HG02588 (cell line): Measurements from ENCODE around the gene GAL.

ENCODE experiments used
- ATAC-seq: cut with Tn5 transposase; IDR thresholded peaks from one replicate; pipeline ENCODE4 v1.9.1; 2021; ENCODE audit warnings: mild to moderate bottlenecking, moderate library complexity; ENCODE audit not compliant: unreplicated experiment

GAL gene

DNA sequence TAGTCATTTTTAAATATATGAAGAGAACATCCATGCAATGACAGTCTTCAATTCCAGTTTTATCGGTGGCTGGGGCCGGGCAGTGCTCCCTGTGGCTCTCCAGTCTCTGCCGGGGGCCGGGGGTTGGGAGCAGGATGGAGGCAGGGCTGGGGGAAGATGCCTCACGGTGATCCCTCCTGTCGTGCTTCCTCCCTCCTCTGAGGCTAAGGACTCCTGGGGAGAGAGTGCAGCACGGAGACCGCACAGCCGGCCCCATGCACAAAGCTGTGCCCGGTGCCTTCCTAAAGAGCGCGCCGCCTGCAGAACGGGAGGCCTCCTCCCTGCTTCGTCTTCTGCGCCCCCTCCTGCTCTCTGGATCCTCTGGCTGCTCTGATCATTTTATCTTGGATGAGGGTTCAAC lies 20.5 kb downstream of the GAL start:
- ATAC-seq, result no peak

GRCh38 chr11:68707527-68707926 lies 23.2 kb downstream of the GAL start:
- ATAC-seq, result no peak

DNA sequence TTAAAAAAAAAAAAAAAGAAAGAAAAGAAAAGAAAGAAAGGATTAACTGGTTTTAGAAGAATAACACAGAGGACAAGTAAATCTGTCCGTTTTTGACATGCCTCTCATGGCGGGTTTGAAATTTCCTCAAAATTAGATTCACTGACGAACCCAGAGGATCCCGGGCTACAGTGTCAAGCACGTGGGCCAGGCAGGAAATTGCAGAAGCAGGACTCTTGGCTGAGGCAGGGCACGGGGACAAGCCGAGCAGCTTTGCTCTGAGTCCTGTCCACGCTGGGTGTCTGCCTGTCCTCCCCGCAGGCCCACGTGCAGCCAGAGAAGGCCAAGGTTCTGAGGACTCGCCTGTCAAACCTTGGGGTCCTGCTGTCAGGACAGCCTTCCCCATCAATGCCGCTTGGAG lies 24.7 kb downstream of the GAL start:
- no peak for ATAC-seq

DNA sequence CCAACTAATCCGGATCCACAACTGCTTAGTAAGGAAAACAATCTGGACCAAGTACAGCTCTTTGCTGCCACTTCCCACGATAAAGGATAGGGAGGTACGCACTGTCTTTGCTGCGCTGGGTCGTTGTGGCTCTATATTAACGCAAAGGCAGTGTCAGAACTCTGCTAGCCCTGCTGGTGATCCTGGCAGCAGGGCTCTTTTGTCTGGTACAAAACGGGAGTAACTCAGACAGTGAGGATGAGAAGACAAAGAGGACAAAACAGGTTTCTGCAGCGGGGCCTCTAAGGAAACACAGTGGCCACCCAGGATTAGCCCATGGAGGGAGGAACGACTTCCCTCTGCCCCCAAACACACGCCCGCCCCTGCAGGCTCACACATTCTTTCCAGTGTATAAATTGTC lies 26.1 kb downstream of the GAL start:
- no peak for ATAC-seq

DNA sequence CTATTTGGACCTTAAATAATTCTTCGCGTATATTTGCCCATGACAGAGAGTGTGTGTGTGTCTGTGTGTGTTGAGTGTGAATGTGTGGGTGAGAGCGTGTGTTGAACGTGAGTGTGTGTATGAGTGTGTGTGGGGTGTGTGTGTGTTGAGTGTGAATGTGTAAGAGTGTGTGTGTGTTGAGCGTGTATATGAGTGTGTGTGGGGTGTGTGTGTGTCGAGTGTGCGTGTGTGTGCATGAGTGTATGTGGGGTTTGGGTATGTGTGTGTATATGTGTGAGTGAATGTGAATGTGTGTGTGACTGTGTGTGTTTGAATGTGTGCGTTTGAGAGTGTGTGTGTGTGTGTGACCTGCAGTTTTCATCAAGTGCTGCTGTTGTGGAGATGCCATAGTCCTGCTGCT lies 26.8 kb downstream of the GAL start:
- no peak for ATAC-seq

- ATAC-seq, result no peak
Measured at GRCh38 chr11:68714060-68714856, 29.9 kb downstream of the GAL start.

GRCh38 chr11:68715456-68716122 lies 31.2 kb downstream of the GAL start:
- no peak for ATAC-seq

DNA sequence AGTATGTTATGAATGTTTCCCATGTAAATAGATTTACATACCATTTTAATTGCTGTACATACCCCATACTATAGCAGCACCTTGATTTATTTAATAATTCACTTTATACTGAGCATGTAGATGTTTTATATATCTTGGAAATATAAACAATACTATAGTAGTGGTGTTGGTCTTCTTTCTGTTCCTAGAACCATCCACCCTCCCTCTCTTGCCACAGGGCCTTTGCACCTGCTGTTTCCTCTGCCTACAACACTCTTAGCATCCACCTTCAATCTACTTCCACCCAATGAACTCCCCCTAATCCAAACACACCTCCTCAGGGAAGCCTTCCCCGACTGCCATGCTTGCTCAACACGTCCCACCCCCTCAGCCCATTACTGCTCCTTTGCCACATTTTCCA lies 36.7 kb downstream of the GAL start:
- ATAC-seq, result no peak

GRCh38 chr11:68722143-68722542 lies 37.8 kb downstream of the GAL start:
- ATAC-seq, result no peak

- ATAC-seq, result no peak
Measured at GRCh38 chr11:68724293-68724692, 39.9 kb downstream of the GAL start.

GRCh38 chr11:68727783-68728182 lies 43.4 kb downstream of the GAL start:
- ATAC-seq, result no peak

- ATAC-seq, result no peak
Measured at GRCh38 chr11:68734111-68734510, 49.8 kb downstream of the GAL start.

DNA sequence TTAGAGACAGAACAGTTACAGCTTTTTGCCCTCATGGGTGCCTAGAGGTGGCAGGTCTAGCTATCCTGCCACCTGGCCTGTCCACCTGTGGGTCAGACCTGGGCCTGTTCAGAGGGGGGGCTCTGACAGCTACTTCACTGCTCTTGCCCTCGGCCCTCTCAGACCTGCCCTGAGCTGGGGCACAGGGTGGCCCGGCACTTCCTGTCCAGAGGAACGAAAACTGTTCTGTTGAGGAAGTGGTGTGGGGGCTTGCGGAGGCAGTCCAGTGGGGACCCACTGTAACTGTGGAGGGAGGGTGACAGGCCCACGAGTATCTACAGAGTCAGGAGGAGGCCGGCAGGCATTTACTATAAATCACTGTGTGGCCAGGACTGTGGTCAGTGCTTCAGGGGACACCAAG lies 50.8 kb downstream of the GAL start:
- ATAC-seq, result no peak

DNA sequence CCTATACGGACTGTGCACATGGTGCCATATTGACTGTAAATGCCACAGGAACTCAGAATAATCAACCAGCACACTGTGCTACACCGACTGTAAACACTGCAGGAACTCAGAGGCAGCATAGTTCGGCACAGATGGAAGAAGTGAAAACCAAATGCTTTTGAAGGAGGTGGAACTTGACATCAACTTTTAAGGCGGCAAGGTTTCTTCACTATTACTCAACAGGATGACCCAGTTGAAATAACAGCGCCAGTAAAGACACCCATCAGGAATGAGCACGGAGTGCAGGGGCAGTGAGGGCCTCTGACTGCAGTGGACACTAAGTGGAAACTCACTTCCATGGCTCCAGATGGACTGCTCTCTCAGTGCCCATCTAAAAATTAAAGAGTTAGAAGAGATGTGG lies 51.3 kb downstream of the GAL start:
- no peak for ATAC-seq
